Stomach (tissue), 9 donors: ENCODE results near the gene AKT1S1. TPM values are rescaled to one million over a fixed set of nuclear protein-coding genes. Genes with fewer than 3 reads are reported as not detected.
A peak's percentile ranks its signal among the peaks of the same experiment; 100 is the strongest.

Source experiments
- DNase-seq, 2 donors: peaks; one replicate each; pipeline versions ENCODE4 v3.0.0 to v3.0.0-alpha.2; 2013 to 2019
- H3K27ac ChIP-seq, 5 donors: fragments of 200-600 bp in 4 of 5; sonication (generic) in 4 of 5; one replicate each; pipeline ENCODE4 v1.5.1; 2013 to 2019; ENCODE audit warnings: mild to moderate bottlenecking in 1 of 5, moderate library complexity in 1 of 5
- H3K27me3 ChIP-seq, 3 donors: fragments of 200-600 bp; sonication (generic); one replicate each; pipeline ENCODE4 v1.5.1; 2017 to 2019; ENCODE audit warnings: mixed run types in 1 of 3
- H3K36me3 ChIP-seq, 4 donors: fragments of 200-600 bp; sonication (generic); 1 replicate in 3 of 4; 2 replicates in 1 of 4; pipeline ENCODE4 v1.5.1; 2016 to 2019
- H3K4me1 ChIP-seq, 4 donors: fragments of 200-600 bp; sonication (generic); one replicate each; pipeline ENCODE4 v1.5.1; 2016 to 2019
- H3K4me3 ChIP-seq, 4 donors: fragments of 200-600 bp; sonication (generic) in 3 of 4; one replicate each; pipeline ENCODE4 v1.5.1; 2016 to 2019; ENCODE audit warnings: mild to moderate bottlenecking in 1 of 4
- H3K9me3 ChIP-seq, 4 donors: fragments of 200-600 bp; sonication (generic); one replicate each; pipeline ENCODE4 v1.5.1; 2016 to 2019
- CTCF ChIP-seq, 7 experiments: fragments of 450-650 bp in 4 of 7; fragments of 200-600 bp in 3 of 7; sonication (generic) in 3 of 7; IDR thresholded peaks; one replicate each; pipeline ENCODE4 v1.5.1; 2016 to 2019; ENCODE audit warnings: antibody characterized with exemption in 7 of 7, control low read depth in 2 of 7, mild to moderate bottlenecking in 1 of 7
- EP300 ChIP-seq: sonication (generic); formaldehyde crosslinking; IDR thresholded peaks from one replicate; pipeline ENCODE4 v1.6.1; 2017; ENCODE audit warnings: antibody characterized with exemption
- POLR2A ChIP-seq, 4 donors: fragments of 450-650 bp; IDR thresholded peaks; one replicate each; pipeline ENCODE4 v1.6.1; 2016; ENCODE audit warnings: antibody characterized with exemption in 4 of 4, control low read depth in 2 of 4, mild to moderate bottlenecking in 1 of 4, moderate library complexity in 1 of 4
- POLR2AphosphoS5 ChIP-seq, 3 donors: sonication (generic); formaldehyde crosslinking; IDR thresholded peaks; one replicate each; pipeline ENCODE4 v1.6.1; 2016; ENCODE audit warnings: antibody characterized with exemption in 3 of 3
- WGBS, 5 donors: extraction: QIAGEN DNeasy Blood & Tissue Kit in 3 of 5; methylation state at CpG; one replicate each; pipeline versions ENCODE4 v1.1.5 to v1.1.7; 2013 to 2018; 5-methylcytosine and 5-hydroxymethylcytosine counted together
- intact Hi-C: fragments of 100-400 bp; cut with DNase I; formaldehyde crosslinking; loops from one replicate; pipeline ENCODE4 v1.15.1; 2023; ENCODE audit warnings: low total_unique reads
- polyA plus RNA-seq, 3 donors: library from polyadenylated mRNA; stranded (reverse); fragments of 200-250 nt; gene quantifications; one replicate each; pipeline ENCODE4 v1.2.3, GENCODE V29; 2013
- total RNA-seq, 5 donors: library from RNA; depleted of rRNA; stranded (reverse); fragments of >200 nt; gene quantifications; one replicate each; pipeline versions ENCODE4 v1.1.0 to v1.2.3, GENCODE V29; 2014 to 2016
- donor health status: healthy with polysubstance abuse.
- donor health status: Bipolar disorder and iron deficiency.
- donor health status: healthy.

AKT1S1 gene
- total and polyA plus RNA-seq, 8 donors = 3.5 to 63.7 (median 29.1) TPM

- Histone ChIP-seq H3K36me3 (peaks cover 85 to 100% (median 99%) of the 10 kb centered on the region in 4 donors), H3K4me3 (no peak overlapping the region), H3K9me3 (no peaks in the 10 kb centered on the region), H3K27ac (peak overlapping the region in 3 of 5 donors; percentile 75 to 78 (median 75)), H3K4me1 (peaks cover 19 to 39% (median 30%) of the 10 kb centered on the region in 4 donors), H3K27me3 (no peaks in the 10 kb centered on the region)
- intact Hi-C loops = no loop called here
- 81 to 84% (median 82%) methylated on average over 16 to 22 of the region's 22 CpGs for WGBS, 5 donors
- TF ChIP-seq CTCF (IDR thresholded peaks at IDR 0.05) (no peak), POLR2AphosphoS5 (IDR thresholded peaks at IDR 0.05) (no peak), POLR2A (IDR thresholded peaks at IDR 0.05) (no peak), EP300 (no peak)
- DNase-seq = no peak
Observed at GRCh38 chr19:49859682-49860335, 17.3 kb downstream of the AKT1S1 start.

GRCh38 chr19:49858088-49858985 lies 18.8 kb downstream of the AKT1S1 start:
- intact Hi-C loops = no loop called here
- H3K36me3 ChIP-seq = peaks cover 77 to 94% (median 92%) of the 10 kb centered on the region in 4 donors
- TF ChIP-seq EP300 (no peak), POLR2A (IDR thresholded peaks at IDR 0.05) (no peak), CTCF (IDR thresholded peaks at IDR 0.05) (no peak), POLR2AphosphoS5 (IDR thresholded peaks at IDR 0.05) (no peak)

GRCh38 chr19:49857838-49858087 lies 19.4 kb downstream of the AKT1S1 start:
- Histone ChIP-seq H3K4me1 (peaks cover 20 to 55% (median 44%) of the 10 kb centered on the region in 4 donors), H3K9me3 (no peaks in the 10 kb centered on the region), H3K27ac (peak overlapping the region in 1 of 5 donors; percentile 8), H3K36me3 (peaks cover 73 to 88% (median 87%) of the 10 kb centered on the region in 4 donors), H3K4me3 (no peak overlapping the region), H3K27me3 (no peaks in the 10 kb centered on the region)
- intact Hi-C loops = no loop called here
- no peak for DNase-seq
- WGBS, 5 donors = 77 to 93% (median 88%) methylated on average over 2 to 5 of the region's 5 CpGs
- no peak for TF ChIP-seq EP300
- no peak for TF ChIP-seq POLR2A (IDR thresholded peaks at IDR 0.05)

More at GRCh38 chr19:49858088-49858985, 18.8 kb downstream of the AKT1S1 start:
- H3K4me3 ChIP-seq = no peak overlapping the region
- peaks cover 16 to 49% (median 38%) of the 10 kb centered on the region in 4 donors for H3K4me1 ChIP-seq
- 86 to 89% (median 88%) methylated on average over 27 to 37 of the region's 37 CpGs for WGBS, 5 donors
- no peak for DNase-seq
- H3K27me3 ChIP-seq = no peaks in the 10 kb centered on the region
- no peaks in the 10 kb centered on the region for H3K9me3 ChIP-seq
- peak overlapping the region in 2 of 5 donors; percentile 15 to 22 for H3K27ac ChIP-seq

GRCh38 chr19:49857061-49857837 lies 19.9 kb downstream of the AKT1S1 start:
- Histone ChIP-seq H3K27ac (peak overlapping the region in 1 of 5 donors; percentile 8), H3K36me3 (peaks cover 68 to 83% (median 81%) of the 10 kb centered on the region in 4 donors), H3K4me1 (peaks cover 25 to 55% (median 49%) of the 10 kb centered on the region in 4 donors), H3K4me3 (no peak overlapping the region), H3K27me3 (no peaks in the 10 kb centered on the region), H3K9me3 (no peaks in the 10 kb centered on the region)
- 83 to 90% (median 89%) methylated on average over 8 to 26 of the region's 26 CpGs for WGBS, 5 donors
- intact Hi-C loops = no loop called here
- no peak for TF ChIP-seq EP300
- no peak for TF ChIP-seq POLR2A (IDR thresholded peaks at IDR 0.05)
- TF ChIP-seq POLR2AphosphoS5 (IDR thresholded peaks at IDR 0.05) = no peak
- no peak for TF ChIP-seq CTCF (IDR thresholded peaks at IDR 0.05)
- DNase-seq = peak in 1 of 2 donors; percentile 11
